HG03460 (cell line): Measurements from ENCODE around the gene NBPF6.
"Not testable (repeated sequence)": the region's sequence is repeated elsewhere in the genome, so short reads cannot be mapped to it uniquely, and the experiment has no call there.

Source experiments
- ATAC-seq: cut with Tn5 transposase; IDR thresholded peaks from one replicate; pipeline ENCODE4 v1.9.1; 2021; ENCODE audit not compliant: unreplicated experiment

Gene NBPF6

GRCh38 chr1:108496856-108497255 lies 46.7 kb downstream of the NBPF6 start:
- not testable (repeated sequence) for ATAC-seq

GRCh38 chr1:108502138-108502537 lies 52.0 kb downstream of the NBPF6 start:
- no peak for ATAC-seq

DNA sequence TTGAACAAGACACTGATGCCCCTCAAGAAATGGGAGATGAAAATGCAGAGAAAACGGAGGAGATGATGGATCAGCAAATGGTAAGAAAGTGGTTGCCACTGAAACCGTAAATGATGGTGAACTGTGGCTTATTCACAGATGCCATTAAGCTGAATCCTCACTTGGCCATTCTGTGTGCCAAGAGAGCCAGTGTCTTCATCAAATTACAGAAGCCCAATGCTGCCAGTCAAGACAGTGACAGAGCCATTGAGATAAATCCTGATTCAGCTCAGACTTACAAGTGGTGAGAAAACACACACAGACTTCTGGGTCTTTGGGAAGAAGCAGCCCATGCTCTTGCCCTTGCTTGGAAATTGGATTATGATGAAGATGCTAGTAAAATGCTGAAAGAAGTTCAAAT lies 52.5 kb downstream of the NBPF6 start:
- no peak for ATAC-seq

DNA sequence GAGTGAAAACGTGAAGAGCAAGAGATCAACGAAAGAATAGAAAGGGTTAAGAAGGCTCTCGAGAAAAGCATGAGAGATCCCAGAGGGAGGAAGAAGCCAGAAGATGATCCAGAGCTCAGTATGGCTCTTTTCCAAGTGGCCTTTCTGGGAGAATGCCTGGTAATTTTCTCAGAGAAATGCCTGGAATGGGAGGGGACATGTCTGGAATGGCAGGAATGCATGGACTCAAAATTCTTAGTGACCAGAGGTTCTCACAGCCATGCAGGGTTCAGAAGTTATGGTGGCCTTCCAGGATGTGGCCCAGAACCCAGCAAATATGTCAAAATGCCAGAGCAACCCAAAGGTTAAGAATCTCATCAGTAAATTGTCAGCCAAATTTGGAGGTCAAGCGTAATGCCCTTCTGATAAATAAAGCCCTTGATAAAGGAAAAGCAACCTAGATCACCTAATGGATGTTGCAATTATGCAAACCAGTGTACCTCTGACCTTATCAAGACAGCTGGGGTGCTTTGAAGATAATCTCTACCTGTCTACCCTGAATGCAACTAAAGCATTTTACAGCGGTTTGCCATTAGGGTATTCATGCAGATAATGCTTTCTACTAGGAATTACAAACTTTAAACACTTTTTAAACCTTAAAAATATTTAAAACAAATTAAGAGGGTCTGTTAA lies 53.1 kb downstream of the NBPF6 start:
- no peak for ATAC-seq

DNA sequence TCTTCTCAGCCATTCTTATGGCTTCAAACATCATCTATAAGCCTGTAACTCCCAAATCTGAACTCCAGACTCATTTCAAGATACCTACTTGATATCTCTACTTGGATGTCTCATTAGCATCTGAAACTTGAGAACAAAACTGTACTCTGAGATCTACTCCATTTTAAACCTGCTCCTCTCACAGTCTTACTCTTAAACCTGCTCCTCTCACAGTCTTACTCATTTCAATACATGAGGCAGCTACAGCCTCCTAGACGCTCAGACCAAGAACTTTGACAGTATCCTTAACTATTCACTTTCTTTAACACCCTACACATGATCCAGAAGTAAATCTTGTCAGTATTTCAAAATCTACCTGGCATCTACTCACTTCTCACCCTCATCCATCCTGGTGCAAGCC lies 54.3 kb downstream of the NBPF6 start:
- ATAC-seq: no peak

- ATAC-seq: no peak
These were observed 55.6 kb downstream of the NBPF6 start for GRCh38 chr1:108505763-108506070.

- no peak for ATAC-seq
These were observed 61.6 kb downstream of the NBPF6 start for GRCh38 chr1:108511764-108512163.

GRCh38 chr1:108512239-108513043 lies 62.3 kb downstream of the NBPF6 start:
- no peak for ATAC-seq

GRCh38 chr1:108513044-108513415 lies 62.9 kb downstream of the NBPF6 start:
- ATAC-seq: no peak

DNA sequence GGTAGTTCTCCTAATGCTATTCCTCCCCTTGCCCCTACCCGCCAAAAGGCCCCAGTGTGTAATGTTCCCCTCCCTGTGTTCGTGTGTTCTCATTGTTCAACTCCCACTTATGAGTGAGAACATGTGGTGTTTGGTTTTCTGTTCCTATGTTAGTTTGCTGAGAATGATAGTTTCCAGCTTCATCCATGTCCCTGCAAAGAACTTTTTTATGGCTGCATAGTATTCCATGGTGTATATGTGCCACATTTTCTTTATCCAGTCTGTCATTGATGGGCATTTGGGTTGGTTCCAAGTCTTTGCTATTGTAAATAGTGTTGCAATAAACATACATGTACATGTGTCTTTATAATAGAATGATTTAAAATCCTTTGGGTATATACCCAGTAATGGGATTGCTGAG lies 63.8 kb downstream of the NBPF6 start:
- ATAC-seq: not testable (repeated sequence)

GRCh38 chr1:108517301-108517897 lies 67.3 kb downstream of the NBPF6 start:
- ATAC-seq: not testable (repeated sequence)
